Measurements from ENCODE around the gene CRTAP. TPM values are rescaled to one million over a fixed set of nuclear protein-coding genes. Genes with fewer than 3 reads are reported as not detected.

CRTAP gene
- polyA plus RNA-seq, 3 donors, result 134 to 321 (median 317) TPM

- Mint-ChIP-seq H3K36me3 (no peaks in the 10 kb centered on the region), H3K4me3 (no peak overlapping the region), H3K4me1 (peaks cover 12% of the 10 kb centered on the region), H3K27ac (no peak overlapping the region), H3K27me3 (ENCODE audit: low read depth in 3 of 3) (peaks cover 0 to 4% (median 0%) of the 10 kb centered on the region in 3 donors), H3K9me3 (peaks cover 0 to 3% (median 0%) of the 10 kb centered on the region in 7 donors)
- H3K36me3 ChIP-seq (replicated peaks in 1 of 2; ENCODE audit: control insufficient read depth in 1 of 2, insufficient read depth in 2 of 2, low read length in 2 of 2), result no peaks in the 10 kb centered on the region
- no peak overlapping the region for H3K27ac ChIP-seq (ENCODE audit: low read depth in 1 of 2, low read length in 2 of 2)
- no peak for DNase-seq
- no peak overlapping the region for H2AFZ ChIP-seq (ENCODE audit: insufficient read depth, low read depth, low read length, poor library complexity, severe bottlenecking)
- no peaks in the 10 kb centered on the region for H4K20me1 ChIP-seq (ENCODE audit: insufficient read depth, low read length)
- no peaks in the 10 kb centered on the region for H3K9me3 ChIP-seq (replicated peaks in 1 of 2; ENCODE audit: control insufficient read depth in 1 of 2, insufficient read depth in 1 of 2, low read length in 2 of 2)
- no peak overlapping the region for H3K9ac ChIP-seq (ENCODE audit: insufficient read depth, low read length, poor library complexity, severe bottlenecking)
- H3K4me2 ChIP-seq (replicated peaks; ENCODE audit: extremely low read depth, low read length, poor library complexity, severe bottlenecking), result no peak overlapping the region
- H3K4me1 ChIP-seq (ENCODE audit: control insufficient read depth in 1 of 2, insufficient read depth in 2 of 2, low read length in 2 of 2), result peaks cover 10 to 13% of the 10 kb centered on the region in 2 donors
- intact Hi-C loops (cut with micrococcal nuclease), result no loop called here
- TF ChIP-seq CTCF (IDR thresholded peaks at IDR 0.05), result no peak
- no peak overlapping the region for H3K4me3 ChIP-seq (replicated peaks in 1 of 3; ENCODE audit: low read depth in 2 of 3, low read length in 3 of 3)
- 92% methylated on average over 4 of the region's 4 CpGs for WGBS (ENCODE audit: insufficient coverage)
- no peaks in the 10 kb centered on the region for H3K27me3 ChIP-seq (ENCODE audit: control insufficient read depth in 2 of 2, insufficient read depth in 2 of 2, low read length in 2 of 2)
- H3K79me2 ChIP-seq (ENCODE audit: insufficient read depth, low read length), result no peaks in the 10 kb centered on the region
Measured at GRCh38 chr3:33153782-33154181, 40.0 kb downstream of the CRTAP start.

- intact Hi-C loops (cut with micrococcal nuclease), result no loop called here
- Mint-ChIP-seq H3K4me3 (no peak overlapping the region), H3K36me3 (no peaks in the 10 kb centered on the region), H3K27me3 (ENCODE audit: low read depth in 3 of 3) (peaks cover 0 to 3% (median 0%) of the 10 kb centered on the region in 3 donors), H3K27ac (no peak overlapping the region), H3K4me1 (peaks cover 12% of the 10 kb centered on the region), H3K9me3 (peaks cover 0 to 3% (median 0%) of the 10 kb centered on the region in 7 donors)
- Histone ChIP-seq H3K9ac (ENCODE audit: insufficient read depth, low read length, poor library complexity, severe bottlenecking) (no peak overlapping the region), H3K4me1 (ENCODE audit: control insufficient read depth in 1 of 2, insufficient read depth in 2 of 2, low read length in 2 of 2) (no peaks in the 10 kb centered on the region), H2AFZ (ENCODE audit: insufficient read depth, low read depth, low read length, poor library complexity, severe bottlenecking) (no peak overlapping the region), H3K9me3 (replicated peaks in 1 of 2; ENCODE audit: control insufficient read depth in 1 of 2, insufficient read depth in 1 of 2, low read length in 2 of 2) (no peaks in the 10 kb centered on the region), H3K27me3 (ENCODE audit: control insufficient read depth in 2 of 2, insufficient read depth in 2 of 2, low read length in 2 of 2) (no peaks in the 10 kb centered on the region), H3K79me2 (ENCODE audit: insufficient read depth, low read length) (no peaks in the 10 kb centered on the region), H3K4me3 (replicated peaks in 1 of 3; ENCODE audit: low read depth in 2 of 3, low read length in 3 of 3) (no peak overlapping the region), H3K4me2 (replicated peaks; ENCODE audit: extremely low read depth, low read length, poor library complexity, severe bottlenecking) (no peak overlapping the region), H3K27ac (ENCODE audit: low read depth in 1 of 2, low read length in 2 of 2) (no peak overlapping the region), H3K36me3 (replicated peaks in 1 of 2; ENCODE audit: control insufficient read depth in 1 of 2, insufficient read depth in 2 of 2, low read length in 2 of 2) (no peaks in the 10 kb centered on the region), H4K20me1 (ENCODE audit: insufficient read depth, low read length) (no peaks in the 10 kb centered on the region)
- no peak for DNase-seq
- no peak for TF ChIP-seq CTCF (IDR thresholded peaks at IDR 0.05)
- no CpG with 5 or more reads among the region's 3 CpGs for WGBS (ENCODE audit: insufficient coverage)
Measured at GRCh38 chr3:33155301-33155700, 41.5 kb downstream of the CRTAP start.

Measured in CD14-positive monocyte (primary cell).